Left hindlimb (tissue), 1 donor: ENCODE measurements around the gene SLC9C1.

Experiments
- DNase-seq: peaks from one replicate; pipeline ENCODE4 v3.0.0-alpha.2; 2018

SLC9C1 gene

DNA sequence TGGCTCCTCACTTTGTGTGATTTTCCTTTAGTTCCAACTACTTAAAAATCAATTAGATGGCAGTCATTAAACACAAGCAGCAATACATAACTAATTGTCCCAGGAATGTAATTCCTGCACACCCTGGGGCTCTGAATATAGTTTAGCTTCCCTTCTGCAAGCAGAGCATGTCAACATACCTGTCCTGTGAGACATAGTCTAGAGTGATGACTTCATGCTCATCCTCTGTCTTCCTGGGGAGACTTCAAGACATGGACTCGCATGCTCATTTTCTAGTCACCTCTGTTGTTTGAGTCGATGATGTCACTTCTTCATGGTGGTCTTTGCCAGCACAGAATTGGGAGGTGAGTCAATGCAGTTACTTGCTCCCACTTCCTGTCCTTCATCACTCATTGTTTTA is 192.1 kb downstream of the SLC9C1 start:
- DNase-seq, result no peak

DNA sequence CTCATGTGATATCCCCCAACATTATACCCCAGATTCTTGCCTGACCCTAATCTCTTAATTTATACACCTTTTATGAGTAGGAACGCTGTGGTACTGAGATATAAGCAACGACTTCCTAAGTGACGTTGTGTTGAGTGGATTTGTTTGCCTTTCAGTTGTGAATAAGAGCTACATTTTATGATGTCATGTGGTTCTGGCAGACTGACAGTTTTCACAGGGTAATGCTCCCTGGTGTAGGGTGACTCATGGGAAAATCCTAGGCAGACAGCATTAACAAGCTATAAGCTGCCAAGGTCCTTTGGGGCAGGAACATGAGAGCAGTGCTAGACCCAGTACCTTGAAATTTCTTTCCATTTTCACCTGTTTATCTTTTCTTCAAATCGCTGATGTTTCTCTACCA is 196.6 kb downstream of the SLC9C1 start:
- no peak for DNase-seq

DNA sequence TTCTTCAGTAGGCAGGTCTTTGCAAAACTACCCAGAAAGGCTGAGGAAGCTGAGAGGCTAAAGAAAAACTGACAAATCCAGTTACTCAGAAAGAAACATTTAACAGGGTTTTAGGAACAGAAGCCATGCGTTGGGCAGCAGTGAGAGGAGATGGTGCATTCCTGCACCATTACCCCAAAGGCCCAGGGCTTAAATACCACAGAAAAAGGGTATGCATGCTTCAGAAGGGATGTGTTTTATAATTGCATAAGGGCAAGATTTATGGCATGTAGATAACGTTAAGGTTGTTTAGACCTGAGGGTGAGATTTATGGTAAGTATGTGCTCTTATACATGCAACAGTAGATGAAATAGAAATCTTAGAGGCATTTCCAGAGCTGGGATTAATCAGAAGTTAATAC is 197.8 kb downstream of the SLC9C1 start:
- DNase-seq, result no peak

DNA sequence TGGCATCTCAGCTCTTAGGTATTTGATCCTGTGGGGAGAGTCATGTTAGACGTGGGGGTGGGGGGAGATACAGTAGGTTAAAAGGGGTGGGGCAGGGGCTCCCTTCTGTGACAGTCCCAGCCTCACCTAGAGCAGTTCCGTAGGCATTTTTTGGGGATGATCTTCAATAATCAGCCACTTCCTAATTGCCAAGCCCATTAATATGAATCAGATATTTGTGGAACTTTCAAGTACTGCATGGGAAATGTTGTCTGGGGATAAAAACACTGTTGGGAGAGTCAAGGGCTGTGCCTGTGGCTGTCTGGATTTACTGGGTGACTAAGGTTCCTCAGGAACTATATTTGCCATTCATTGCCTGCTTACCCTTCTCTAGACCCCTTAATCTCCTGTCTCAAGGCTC is 198.3 kb downstream of the SLC9C1 start:
- DNase-seq, result no peak

DNA sequence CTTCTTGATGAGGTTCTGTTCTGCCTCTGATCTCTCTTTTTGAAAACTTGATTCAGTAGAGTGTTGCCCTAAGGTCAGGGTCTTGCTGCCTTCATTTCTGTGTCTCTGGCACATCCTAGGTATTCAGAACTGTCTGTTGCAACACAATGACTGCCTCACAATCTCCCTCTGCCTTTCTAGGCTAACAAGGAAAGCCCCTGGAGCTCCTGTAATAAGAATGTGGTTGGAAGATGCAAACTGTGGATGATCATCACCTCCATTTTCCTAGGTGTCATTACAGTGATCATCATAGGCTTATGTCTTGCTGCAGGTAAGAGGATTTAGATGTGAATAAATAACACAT is 200.9 kb downstream of the SLC9C1 start:
- DNase-seq, result no peak

DNA sequence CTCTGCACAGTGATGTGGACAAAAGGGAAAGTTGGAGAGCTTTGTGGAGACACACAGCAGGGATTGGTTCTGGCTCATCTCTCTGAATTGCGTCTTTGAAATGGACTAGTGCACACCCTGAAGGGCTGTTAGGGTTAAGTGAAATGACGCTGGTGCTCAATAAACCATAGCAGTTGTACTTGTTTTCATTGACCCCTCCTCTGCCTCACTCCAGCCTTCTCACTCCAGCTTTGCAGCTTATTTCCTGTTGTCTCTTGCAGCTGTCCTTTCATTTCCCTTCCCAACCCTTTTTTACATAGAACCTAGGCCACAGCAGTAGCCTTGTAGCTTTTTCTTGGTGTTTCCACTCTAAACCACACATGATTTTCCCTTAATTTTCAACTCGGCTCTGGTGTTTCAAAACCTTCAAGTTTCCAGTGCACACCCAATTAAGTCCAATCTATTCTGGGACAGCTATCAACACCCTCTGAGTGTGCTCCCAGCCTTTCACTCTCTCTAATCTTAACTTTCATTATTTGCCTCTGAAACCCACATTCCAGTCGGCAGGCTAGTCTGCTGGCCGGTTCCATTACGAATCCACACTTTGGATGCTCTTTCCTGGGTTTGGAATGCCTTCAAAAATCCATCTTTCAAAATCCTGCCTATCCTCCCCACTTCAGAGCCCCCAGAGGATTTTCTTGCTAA is 201.4 kb downstream of the SLC9C1 start:
- no peak for DNase-seq

DNA sequence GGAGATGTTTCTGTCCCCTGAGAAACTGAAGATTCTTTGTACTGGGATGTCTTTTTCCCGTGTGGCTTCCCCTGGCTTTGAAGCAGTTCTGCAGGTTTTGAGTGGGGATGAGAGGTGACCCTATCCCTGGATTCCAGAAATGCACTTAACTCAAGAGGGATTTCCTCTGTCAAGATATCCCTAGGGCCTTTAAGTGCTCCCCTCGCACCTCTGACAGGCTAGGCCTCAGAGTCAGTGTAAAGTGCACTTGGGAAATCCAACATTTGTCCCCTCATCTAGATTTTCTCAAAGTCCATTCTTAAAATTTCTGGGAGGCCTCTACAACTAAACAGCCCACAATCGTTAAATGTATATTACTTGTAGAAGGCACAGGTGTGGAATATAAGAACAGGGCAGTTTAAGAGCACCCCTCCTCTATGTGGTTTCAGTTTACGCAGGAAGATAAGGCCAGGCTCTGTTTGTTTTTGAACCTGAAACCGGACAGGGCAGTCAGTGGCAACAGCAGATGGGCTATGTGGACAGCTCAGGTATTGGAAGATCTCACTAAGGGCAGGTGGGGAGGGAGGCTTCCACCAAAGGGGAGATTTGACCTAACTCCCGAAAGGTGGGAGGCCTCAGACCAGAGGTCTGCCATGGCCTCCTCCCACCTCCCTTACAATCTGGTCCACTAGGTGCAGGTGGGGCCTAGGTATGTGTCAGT is 203.0 kb downstream of the SLC9C1 start:
- no peak for DNase-seq
